ENCODE measurements around the gene HES5. TPM values are rescaled to one million over a fixed set of nuclear protein-coding genes. Genes with fewer than 3 reads are reported as not detected.
"Not testable (repeated sequence)": the region's sequence is repeated elsewhere in the genome, so short reads cannot be mapped to it uniquely, and the experiment has no call there.

The HES5 gene
- total RNA-seq, 1 experiment from 2014 or later = 0.84 TPM

DNA sequence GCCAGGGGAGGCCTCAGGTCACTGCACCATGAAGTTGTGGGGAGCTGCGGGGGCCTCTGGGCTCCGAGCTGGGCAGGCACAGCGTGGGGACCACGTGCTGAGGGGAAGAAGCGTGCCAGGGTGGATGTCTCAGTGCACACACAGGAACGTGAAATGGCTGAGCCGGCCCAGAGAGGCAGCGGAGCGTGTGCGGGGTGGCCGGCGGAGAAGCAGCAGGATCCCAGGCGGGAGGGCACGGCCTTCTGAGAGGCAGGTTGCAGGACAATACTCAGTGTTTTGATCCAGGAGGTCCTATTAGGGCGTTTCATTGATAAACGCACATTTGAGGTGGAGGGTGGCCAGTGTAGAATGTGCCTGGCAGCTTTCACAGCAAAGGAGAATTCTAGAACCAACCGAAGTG, 39.0 kb upstream of the HES5 start:
- Histone ChIP-seq H3K9ac (ENCODE audit: low read length) (no peak overlapping the region), H3K79me2 (ENCODE audit: low read length) (no peaks in the 10 kb centered on the region), H3K4me1 (ENCODE audit: insufficient read depth, low read length) (no peaks in the 10 kb centered on the region), H3K9me2 (replicated peaks; ENCODE audit: low read length) (no peaks in the 10 kb centered on the region), H3K4me2 (ENCODE audit: low read length) (no peak overlapping the region), H2AFZ (ENCODE audit: low read length) (no peak overlapping the region), H3K4me3 (ENCODE audit: low read length) (no peak overlapping the region), H3K27ac (ENCODE audit: low read length) (no peak overlapping the region), H4K20me1 (ENCODE audit: low read length) (no peaks in the 10 kb centered on the region), H3F3A (ENCODE audit: low read length, unreplicated experiment) (no peaks in the 10 kb centered on the region), H3K36me3 (ENCODE audit: low read depth, low read length) (no peaks in the 10 kb centered on the region), H3K9me3 (ENCODE audit: low read length) (no peaks in the 10 kb centered on the region), H3K27me3 (ENCODE audit: low read length) (peaks cover 33% of the 10 kb centered on the region)
- ChIA-PET POLR2A (ENCODE audit: unreplicated experiment) (no interaction called here), CTCF (no interaction called here)
- BruUV-seq (replicated peaks) = no TSS peak
- DNase-seq (no peak), ATAC-seq (no peak)
- TF ChIP-seq, protein P1, sequence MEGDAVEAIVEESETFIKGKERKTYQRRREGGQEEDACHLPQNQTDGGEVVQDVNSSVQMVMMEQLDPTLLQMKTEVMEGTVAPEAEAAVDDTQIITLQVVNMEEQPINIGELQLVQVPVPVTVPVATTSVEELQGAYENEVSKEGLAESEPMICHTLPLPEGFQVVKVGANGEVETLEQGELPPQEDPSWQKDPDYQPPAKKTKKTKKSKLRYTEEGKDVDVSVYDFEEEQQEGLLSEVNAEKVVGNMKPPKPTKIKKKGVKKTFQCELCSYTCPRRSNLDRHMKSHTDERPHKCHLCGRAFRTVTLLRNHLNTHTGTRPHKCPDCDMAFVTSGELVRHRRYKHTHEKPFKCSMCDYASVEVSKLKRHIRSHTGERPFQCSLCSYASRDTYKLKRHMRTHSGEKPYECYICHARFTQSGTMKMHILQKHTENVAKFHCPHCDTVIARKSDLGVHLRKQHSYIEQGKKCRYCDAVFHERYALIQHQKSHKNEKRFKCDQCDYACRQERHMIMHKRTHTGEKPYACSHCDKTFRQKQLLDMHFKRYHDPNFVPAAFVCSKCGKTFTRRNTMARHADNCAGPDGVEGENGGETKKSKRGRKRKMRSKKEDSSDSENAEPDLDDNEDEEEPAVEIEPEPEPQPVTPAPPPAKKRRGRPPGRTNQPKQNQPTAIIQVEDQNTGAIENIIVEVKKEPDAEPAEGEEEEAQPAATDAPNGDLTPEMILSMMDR (conservative IDR thresholded peaks at IDR 0.05; ENCODE audit: low read depth, low read length) = no peak
- intact Hi-C loops (cut with micrococcal nuclease) = no loop called here

DNA sequence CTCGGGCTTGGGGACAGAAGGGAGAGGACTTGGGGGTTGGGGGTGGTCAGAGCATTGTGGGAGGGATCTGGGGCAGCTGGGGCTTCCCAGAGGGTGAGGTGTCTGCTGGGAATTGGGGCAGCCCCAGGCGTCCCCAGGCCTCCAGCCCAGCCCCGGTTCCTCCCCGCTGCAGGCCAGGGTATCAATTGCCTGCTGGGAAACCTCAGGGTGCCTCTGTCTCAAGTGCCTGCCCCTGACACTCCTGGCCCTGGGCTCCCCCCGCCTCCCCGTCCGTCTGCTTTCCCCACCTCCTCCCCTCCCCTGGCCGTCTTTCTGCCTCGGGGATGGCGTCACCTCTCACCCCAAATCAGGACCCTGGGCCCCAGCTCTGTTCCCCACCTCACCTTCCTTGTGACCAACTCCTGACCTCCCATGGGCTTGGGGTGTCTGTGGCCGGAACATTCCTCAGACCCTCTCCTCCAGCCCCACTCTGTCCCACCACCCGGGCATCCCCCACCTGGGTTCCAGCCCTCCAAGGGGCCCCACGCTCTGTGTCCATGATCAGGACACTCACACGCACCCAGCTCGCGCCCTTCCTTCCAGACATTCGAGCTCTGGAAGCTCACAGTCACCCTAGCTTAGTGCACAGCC, 38.2 kb upstream of the HES5 start:
- H2AFZ ChIP-seq (ENCODE audit: low read length); POLR2A ChIA-PET (ENCODE audit: unreplicated experiment); H3K27ac ChIP-seq (ENCODE audit: low read length); H3K4me2 ChIP-seq (ENCODE audit: low read length); H3K9me2 ChIP-seq (replicated peaks; ENCODE audit: low read length); H3F3A ChIP-seq (ENCODE audit: low read length, unreplicated experiment); H3K4me1 ChIP-seq (ENCODE audit: insufficient read depth, low read length); intact Hi-C loops (cut with micrococcal nuclease); ATAC-seq; H3K79me2 ChIP-seq (ENCODE audit: low read length); H3K4me3 ChIP-seq (ENCODE audit: low read length); H4K20me1 ChIP-seq (ENCODE audit: low read length); CTCF ChIA-PET; DNase-seq; BruUV-seq (replicated peaks); H3K36me3 ChIP-seq (ENCODE audit: low read depth, low read length); H3K9me3 ChIP-seq (ENCODE audit: low read length); H3K9ac ChIP-seq (ENCODE audit: low read length): not testable (repeated sequence)
- peaks cover 25% of the 10 kb centered on the region for H3K27me3 ChIP-seq (ENCODE audit: low read length)

DNA sequence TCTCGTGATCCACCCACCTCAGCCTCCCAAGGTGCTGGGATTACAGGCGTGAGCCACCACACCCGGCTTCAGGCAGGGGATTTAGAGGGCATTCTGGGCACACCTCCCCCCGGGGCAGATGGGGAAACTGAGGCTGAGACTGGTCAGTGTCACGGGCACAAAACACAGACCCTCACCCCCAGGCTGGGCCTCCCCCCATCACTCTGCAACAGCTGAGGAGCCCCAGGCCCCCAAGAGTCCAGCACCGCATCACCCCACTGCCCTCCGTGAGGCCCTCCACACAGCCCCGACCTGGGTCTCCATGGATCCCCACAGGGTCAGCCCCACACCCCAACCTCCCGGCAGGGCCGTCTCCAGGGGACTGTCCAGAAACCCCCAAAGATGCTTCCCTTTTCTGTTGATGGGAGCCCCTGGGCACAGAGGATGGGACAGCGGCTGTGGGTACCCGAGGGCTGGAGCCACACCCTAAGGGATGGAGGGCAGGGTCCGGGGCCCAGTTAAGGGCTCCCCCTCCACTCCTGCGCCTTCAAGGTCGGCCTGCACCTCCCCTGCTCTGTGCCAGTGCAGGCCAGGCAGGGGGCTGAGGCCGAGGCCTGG, 37.1 kb upstream of the HES5 start:
- intact Hi-C loops (cut with micrococcal nuclease) = no loop called here
- Histone ChIP-seq H3F3A (ENCODE audit: low read length, unreplicated experiment) (no peaks in the 10 kb centered on the region), H4K20me1 (ENCODE audit: low read length) (no peaks in the 10 kb centered on the region), H3K27me3 (ENCODE audit: low read length) (0 out of 2 replicates have a peak, but pooled peaks cover 14% of the 10 kb centered on the region), H3K36me3 (ENCODE audit: low read depth, low read length) (no peaks in the 10 kb centered on the region), H3K9ac (ENCODE audit: low read length) (no peak overlapping the region), H3K9me3 (ENCODE audit: low read length) (no peaks in the 10 kb centered on the region), H3K4me2 (ENCODE audit: low read length) (no peak overlapping the region), H3K27ac (ENCODE audit: low read length) (no peak overlapping the region), H2AFZ (ENCODE audit: low read length) (no peak overlapping the region), H3K4me3 (ENCODE audit: low read length) (no peak overlapping the region), H3K4me1 (ENCODE audit: insufficient read depth, low read length) (no peaks in the 10 kb centered on the region), H3K9me2 (replicated peaks; ENCODE audit: low read length) (no peaks in the 10 kb centered on the region), H3K79me2 (ENCODE audit: low read length) (no peaks in the 10 kb centered on the region)
- ChIA-PET CTCF (no interaction called here), POLR2A (ENCODE audit: unreplicated experiment) (no interaction called here)
- no peak for TF ChIP-seq EZH2phosphoT487 (IDR thresholded peaks at IDR 0.05; ENCODE audit: borderline replicate concordance, low read length)
- no peak for TF ChIP-seq EZH2 (IDR thresholded peaks at IDR 0.05; ENCODE audit: low read length, unreplicated experiment)
- TF ChIP-seq, protein P1 (conservative IDR thresholded peaks at IDR 0.05; ENCODE audit: low read depth, low read length) = no peak
- ATAC-seq (no peak), DNase-seq (no peak)
- BruUV-seq (replicated peaks) = no TSS peak
